ENCODE results near the gene C6orf120. TPM values are rescaled to one million over a fixed set of nuclear protein-coding genes. Genes with fewer than 3 reads are reported as not detected.

The C6orf120 gene
- total and polyA plus RNA-seq, 2 donors (not counting 1 experiment from before 2014, with no cell fraction given), result 9.7 to 27.1 TPM

DNA sequence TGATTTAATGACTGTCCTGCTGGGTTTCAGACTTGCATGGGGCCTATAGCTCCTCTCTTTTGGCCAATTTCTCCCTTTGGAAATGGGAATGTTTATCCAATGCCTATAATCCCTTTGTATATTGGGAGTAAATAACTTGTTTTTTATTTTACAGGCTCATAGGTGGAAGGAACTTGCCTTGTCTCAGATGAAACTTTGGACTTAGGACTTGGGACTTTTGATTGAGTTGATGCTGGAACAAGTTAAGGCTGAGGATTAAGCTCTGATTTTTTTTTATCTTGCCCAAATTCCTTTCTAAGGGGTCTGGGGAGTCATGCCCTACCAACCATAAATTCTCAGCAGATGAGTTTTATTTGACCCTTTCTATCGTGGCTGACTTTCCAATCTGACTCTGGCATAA is 23.6 kb upstream of the C6orf120 start:
- Mint-ChIP-seq H3K9me3 (ENCODE audit: insufficient read depth) (peaks cover 2% of the 10 kb centered on the region), H3K27ac (no peak overlapping the region), H3K4me3 (no peak overlapping the region), H3K27me3 (no peaks in the 10 kb centered on the region), H3K4me1 (peaks cover under 1% of the 10 kb centered on the region)
- WGBS (ENCODE audit: insufficient coverage), result no CpG with 5 or more reads among the region's 1 CpG
- H4K20me1 ChIP-seq (ENCODE audit: control insufficient read depth, insufficient read depth, low read length, poor library complexity, severe bottlenecking), result no peaks in the 10 kb centered on the region
- no peak overlapping the region for H3K9ac ChIP-seq (ENCODE audit: low read length)
- H3K9me3 ChIP-seq (ENCODE audit: control extremely low read depth in 1 of 3, control insufficient read depth in 2 of 3, insufficient read depth in 1 of 3, low read length in 2 of 3), result peaks cover 0 to 9% (median 2%) of the 10 kb centered on the region in 3 donors
- no peak for ATAC-seq (ENCODE audit: low read depth)
- CTCF ChIA-PET, result no interaction called here
- no peak overlapping the region for H3K4me3 ChIP-seq (ENCODE audit: control extremely low read depth in 1 of 5, extremely low read depth in 1 of 5, insufficient read depth in 1 of 5, low read depth in 2 of 5, low read length in 4 of 5)
- H3K27ac ChIP-seq (ENCODE audit: low read length in 2 of 2), result no peak overlapping the region
- peaks cover 0 to 2% of the 10 kb centered on the region in 2 experiments for H3K36me3 ChIP-seq (replicated peaks in 1 of 2; ENCODE audit: control extremely low read depth in 1 of 2, control insufficient read depth in 1 of 2, extremely low read depth in 1 of 2, insufficient read depth in 2 of 2, low read length in 1 of 2)
- no peaks in the 10 kb centered on the region for H3K4me1 ChIP-seq (ENCODE audit: control insufficient read depth in 2 of 2, insufficient read depth in 2 of 2, low read length in 2 of 2)
- peaks cover 13% of the 10 kb centered on the region for H3K79me2 ChIP-seq (ENCODE audit: control insufficient read depth, insufficient read depth, low read length)
- DNase-seq, result no peak
- intact Hi-C loops (cut with micrococcal nuclease), result no loop called here
- no peak overlapping the region for H2AFZ ChIP-seq (ENCODE audit: insufficient read depth, low read depth, low read length, poor library complexity, severe bottlenecking)
- TF ChIP-seq, protein P1, sequence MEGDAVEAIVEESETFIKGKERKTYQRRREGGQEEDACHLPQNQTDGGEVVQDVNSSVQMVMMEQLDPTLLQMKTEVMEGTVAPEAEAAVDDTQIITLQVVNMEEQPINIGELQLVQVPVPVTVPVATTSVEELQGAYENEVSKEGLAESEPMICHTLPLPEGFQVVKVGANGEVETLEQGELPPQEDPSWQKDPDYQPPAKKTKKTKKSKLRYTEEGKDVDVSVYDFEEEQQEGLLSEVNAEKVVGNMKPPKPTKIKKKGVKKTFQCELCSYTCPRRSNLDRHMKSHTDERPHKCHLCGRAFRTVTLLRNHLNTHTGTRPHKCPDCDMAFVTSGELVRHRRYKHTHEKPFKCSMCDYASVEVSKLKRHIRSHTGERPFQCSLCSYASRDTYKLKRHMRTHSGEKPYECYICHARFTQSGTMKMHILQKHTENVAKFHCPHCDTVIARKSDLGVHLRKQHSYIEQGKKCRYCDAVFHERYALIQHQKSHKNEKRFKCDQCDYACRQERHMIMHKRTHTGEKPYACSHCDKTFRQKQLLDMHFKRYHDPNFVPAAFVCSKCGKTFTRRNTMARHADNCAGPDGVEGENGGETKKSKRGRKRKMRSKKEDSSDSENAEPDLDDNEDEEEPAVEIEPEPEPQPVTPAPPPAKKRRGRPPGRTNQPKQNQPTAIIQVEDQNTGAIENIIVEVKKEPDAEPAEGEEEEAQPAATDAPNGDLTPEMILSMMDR (IDR thresholded peaks at IDR 0.05), result no peak
- no peak for TF ChIP-seq EZH2 (IDR thresholded peaks at IDR 0.05; ENCODE audit: borderline replicate concordance, insufficient read depth, low read depth, low read length, poor library complexity, severe bottlenecking)
- H3K4me2 ChIP-seq (replicated peaks; ENCODE audit: low read depth, low read length, poor library complexity, severe bottlenecking), result no peak overlapping the region
- H3K27me3 ChIP-seq (replicated peaks in 1 of 4; ENCODE audit: control extremely low read depth in 1 of 4, control insufficient read depth in 3 of 4, insufficient read depth in 4 of 4, low read length in 3 of 4), result no peaks in the 10 kb centered on the region
- POLR2A ChIA-PET, result no interaction called here

DNA sequence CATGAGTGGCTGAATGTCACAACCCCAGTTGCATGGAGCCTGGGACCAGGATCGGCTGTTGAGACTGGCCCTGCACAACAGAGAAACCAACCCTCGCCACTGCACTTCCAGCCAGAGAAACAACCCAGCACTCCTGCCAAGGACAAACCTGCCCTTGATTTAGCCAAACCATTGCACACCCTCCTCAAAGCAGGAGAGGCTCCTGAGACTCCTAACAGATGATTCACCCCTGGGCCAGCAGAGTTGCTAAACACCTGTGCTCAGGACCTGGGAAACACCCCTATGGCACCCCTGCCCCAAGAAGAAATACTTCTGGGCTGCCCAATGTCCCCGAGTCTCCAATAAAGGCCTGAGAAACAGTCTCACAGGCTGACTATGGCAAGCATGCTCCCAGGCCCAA is 17.9 kb upstream of the C6orf120 start:
- H3K4me1 ChIP-seq (ENCODE audit: control insufficient read depth in 2 of 2, insufficient read depth in 2 of 2, low read length in 2 of 2), result no peaks in the 10 kb centered on the region
- H3K4me2 ChIP-seq (replicated peaks; ENCODE audit: low read depth, low read length, poor library complexity, severe bottlenecking), result no peak overlapping the region
- ChIA-PET CTCF (no interaction called here), POLR2A (no interaction called here)
- H3K27ac Mint-ChIP-seq, result no peak overlapping the region
- H3K4me3 Mint-ChIP-seq, result no peak overlapping the region
- H3K79me2 ChIP-seq (ENCODE audit: control insufficient read depth, insufficient read depth, low read length), result peaks cover 30% of the 10 kb centered on the region
- H4K20me1 ChIP-seq (ENCODE audit: control insufficient read depth, insufficient read depth, low read length, poor library complexity, severe bottlenecking), result peaks cover 9% of the 10 kb centered on the region
- no peaks in the 10 kb centered on the region for H3K27me3 Mint-ChIP-seq
- TF ChIP-seq, protein P1 (IDR thresholded peaks at IDR 0.05), result no peak
- TF ChIP-seq EZH2 (IDR thresholded peaks at IDR 0.05; ENCODE audit: borderline replicate concordance, insufficient read depth, low read depth, low read length, poor library complexity, severe bottlenecking), result no peak
- DNase-seq (no peak), ATAC-seq (ENCODE audit: low read depth) (no peak)
- H3K9me3 Mint-ChIP-seq (ENCODE audit: insufficient read depth), result peaks cover 7% of the 10 kb centered on the region
- peaks cover 7 to 15% of the 10 kb centered on the region in 2 experiments for H3K36me3 ChIP-seq (replicated peaks in 1 of 2; ENCODE audit: control extremely low read depth in 1 of 2, control insufficient read depth in 1 of 2, extremely low read depth in 1 of 2, insufficient read depth in 2 of 2, low read length in 1 of 2)
- WGBS (ENCODE audit: insufficient coverage), result 94% methylated on average over 3 of the region's 3 CpGs
- H3K9ac ChIP-seq (ENCODE audit: low read length), result no peak overlapping the region
- H3K27ac ChIP-seq (ENCODE audit: low read length in 2 of 2), result no peak overlapping the region
- intact Hi-C loops (cut with micrococcal nuclease), result no loop called here
- no peak overlapping the region for H2AFZ ChIP-seq (ENCODE audit: insufficient read depth, low read depth, low read length, poor library complexity, severe bottlenecking)
- peaks cover 2% of the 10 kb centered on the region for H3K4me1 Mint-ChIP-seq
- no peak overlapping the region for H3K4me3 ChIP-seq (ENCODE audit: control extremely low read depth in 1 of 5, extremely low read depth in 1 of 5, insufficient read depth in 1 of 5, low read depth in 2 of 5, low read length in 4 of 5)
- no peaks in the 10 kb centered on the region for H3K27me3 ChIP-seq (replicated peaks in 1 of 4; ENCODE audit: control extremely low read depth in 1 of 4, control insufficient read depth in 3 of 4, insufficient read depth in 4 of 4, low read length in 3 of 4)
- peaks cover 8 to 20% (median 12%) of the 10 kb centered on the region in 3 donors for H3K9me3 ChIP-seq (ENCODE audit: control extremely low read depth in 1 of 3, control insufficient read depth in 2 of 3, insufficient read depth in 1 of 3, low read length in 2 of 3)

Measured in B cell (primary cell).